ENCODE measurements around the gene CREB3L2. TPM values are rescaled to one million over a fixed set of nuclear protein-coding genes. Genes with fewer than 3 reads are reported as not detected.

Gene CREB3L2
- total and polyA plus RNA-seq, 10 of the 15 experiments (the other 5 are each of a cell fraction or from before 2014, with no cell fraction given) = 6.4 to 67.1 (median 26.2) TPM

DNA sequence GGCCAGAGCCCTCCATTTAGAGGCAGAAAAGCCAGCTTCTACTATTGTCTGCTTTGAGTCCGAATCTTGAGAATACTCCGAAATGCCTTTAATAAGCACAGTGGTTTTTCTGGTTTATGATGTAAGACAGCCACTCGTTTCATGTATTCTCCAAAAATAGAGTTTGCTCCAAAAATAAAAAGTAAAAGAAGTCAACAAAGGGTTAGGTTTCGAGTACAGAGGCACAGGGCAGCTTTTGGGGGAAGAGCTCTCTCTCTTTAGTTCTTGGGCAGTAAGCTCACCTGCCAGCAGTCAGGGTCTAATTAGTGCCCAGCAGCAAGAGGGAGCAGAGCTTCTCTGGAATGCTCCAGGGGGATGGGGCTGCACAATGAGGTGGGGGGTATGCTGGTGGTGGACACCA is 20.2 kb downstream of the CREB3L2 start (continued):
- TF ChIP-seq RCOR1 (conservative IDR thresholded peaks at IDR 0.05; ENCODE audit: low read depth, low read length) (no peak), RUNX3 (IDR thresholded peaks at IDR 0.05; ENCODE audit: low read length) (no peak), ZNF217 (IDR thresholded peaks at IDR 0.05) (peak; percentile 79), EP300 (IDR thresholded peaks at IDR 0.05; ENCODE audit: borderline replicate concordance in 1 of 2, control insufficient read depth in 1 of 2, low read depth in 2 of 2, low read length in 2 of 2) (peak; percentile 61 to 96), SIX5 (IDR thresholded peaks at IDR 0.05; ENCODE audit: low read depth, low read length, severe bottlenecking) (no peak), BCL11A (IDR thresholded peaks at IDR 0.05; ENCODE audit: low read depth, low read length) (peak; percentile 90), SPI1 (IDR thresholded peaks at IDR 0.05; ENCODE audit: borderline replicate concordance, insufficient read depth, low read depth, low read length) (no peak), SUPT20H (IDR thresholded peaks at IDR 0.05; ENCODE audit: borderline replicate concordance, control insufficient read depth, low read depth, low read length) (no peak), E2F4 (IDR thresholded peaks at IDR 0.05; ENCODE audit: low read depth, low read length) (no peak), KLF5 (IDR thresholded peaks at IDR 0.05; ENCODE audit: partially characterized antibody) (peak; percentile 74), ZBED1 (IDR thresholded peaks at IDR 0.05; ENCODE audit: borderline replicate concordance) (peak; percentile 96), DPF2 (IDR thresholded peaks at IDR 0.05) (0 out of 2 replicates have a peak, but pooled peaks have one; percentile 36)
- TF ChIP-seq, protein P1, sequence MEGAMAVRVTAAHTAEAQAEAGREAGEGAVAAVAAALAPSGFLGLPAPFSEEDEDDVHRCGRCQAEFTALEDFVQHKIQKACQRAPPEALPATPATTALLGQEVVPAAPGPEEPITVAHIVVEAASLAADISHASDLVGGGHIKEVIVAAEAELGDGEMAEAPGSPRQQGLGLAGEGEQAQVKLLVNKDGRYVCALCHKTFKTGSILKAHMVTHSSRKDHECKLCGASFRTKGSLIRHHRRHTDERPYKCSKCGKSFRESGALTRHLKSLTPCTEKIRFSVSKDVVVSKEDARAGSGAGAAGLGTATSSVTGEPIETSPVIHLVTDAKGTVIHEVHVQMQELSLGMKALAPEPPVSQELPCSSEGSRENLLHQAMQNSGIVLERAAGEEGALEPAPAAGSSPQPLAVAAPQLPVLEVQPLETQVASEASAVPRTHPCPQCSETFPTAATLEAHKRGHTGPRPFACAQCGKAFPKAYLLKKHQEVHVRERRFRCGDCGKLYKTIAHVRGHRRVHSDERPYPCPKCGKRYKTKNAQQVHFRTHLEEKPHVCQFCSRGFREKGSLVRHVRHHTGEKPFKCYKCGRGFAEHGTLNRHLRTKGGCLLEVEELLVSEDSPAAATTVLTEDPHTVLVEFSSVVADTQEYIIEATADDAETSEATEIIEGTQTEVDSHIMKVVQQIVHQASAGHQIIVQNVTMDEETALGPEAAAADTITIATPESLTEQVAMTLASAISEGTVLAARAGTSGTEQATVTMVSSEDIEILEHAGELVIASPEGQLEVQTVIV (IDR thresholded peaks at IDR 0.05; ENCODE audit: borderline replicate concordance, partially characterized antibody) = no peak
- TF ChIP-seq, protein P2, sequence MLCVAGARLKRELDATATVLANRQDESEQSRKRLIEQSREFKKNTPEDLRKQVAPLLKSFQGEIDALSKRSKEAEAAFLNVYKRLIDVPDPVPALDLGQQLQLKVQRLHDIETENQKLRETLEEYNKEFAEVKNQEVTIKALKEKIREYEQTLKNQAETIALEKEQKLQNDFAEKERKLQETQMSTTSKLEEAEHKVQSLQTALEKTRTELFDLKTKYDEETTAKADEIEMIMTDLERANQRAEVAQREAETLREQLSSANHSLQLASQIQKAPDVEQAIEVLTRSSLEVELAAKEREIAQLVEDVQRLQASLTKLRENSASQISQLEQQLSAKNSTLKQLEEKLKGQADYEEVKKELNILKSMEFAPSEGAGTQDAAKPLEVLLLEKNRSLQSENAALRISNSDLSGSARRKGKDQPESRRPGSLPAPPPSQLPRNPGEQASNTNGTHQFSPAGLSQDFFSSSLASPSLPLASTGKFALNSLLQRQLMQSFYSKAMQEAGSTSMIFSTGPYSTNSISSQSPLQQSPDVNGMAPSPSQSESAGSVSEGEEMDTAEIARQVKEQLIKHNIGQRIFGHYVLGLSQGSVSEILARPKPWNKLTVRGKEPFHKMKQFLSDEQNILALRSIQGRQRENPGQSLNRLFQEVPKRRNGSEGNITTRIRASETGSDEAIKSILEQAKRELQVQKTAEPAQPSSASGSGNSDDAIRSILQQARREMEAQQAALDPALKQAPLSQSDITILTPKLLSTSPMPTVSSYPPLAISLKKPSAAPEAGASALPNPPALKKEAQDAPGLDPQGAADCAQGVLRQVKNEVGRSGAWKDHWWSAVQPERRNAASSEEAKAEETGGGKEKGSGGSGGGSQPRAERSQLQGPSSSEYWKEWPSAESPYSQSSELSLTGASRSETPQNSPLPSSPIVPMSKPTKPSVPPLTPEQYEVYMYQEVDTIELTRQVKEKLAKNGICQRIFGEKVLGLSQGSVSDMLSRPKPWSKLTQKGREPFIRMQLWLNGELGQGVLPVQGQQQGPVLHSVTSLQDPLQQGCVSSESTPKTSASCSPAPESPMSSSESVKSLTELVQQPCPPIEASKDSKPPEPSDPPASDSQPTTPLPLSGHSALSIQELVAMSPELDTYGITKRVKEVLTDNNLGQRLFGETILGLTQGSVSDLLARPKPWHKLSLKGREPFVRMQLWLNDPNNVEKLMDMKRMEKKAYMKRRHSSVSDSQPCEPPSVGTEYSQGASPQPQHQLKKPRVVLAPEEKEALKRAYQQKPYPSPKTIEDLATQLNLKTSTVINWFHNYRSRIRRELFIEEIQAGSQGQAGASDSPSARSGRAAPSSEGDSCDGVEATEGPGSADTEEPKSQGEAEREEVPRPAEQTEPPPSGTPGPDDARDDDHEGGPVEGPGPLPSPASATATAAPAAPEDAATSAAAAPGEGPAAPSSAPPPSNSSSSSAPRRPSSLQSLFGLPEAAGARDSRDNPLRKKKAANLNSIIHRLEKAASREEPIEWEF (IDR thresholded peaks at IDR 0.05; ENCODE audit: insufficient replicate concordance, low read depth, low read length) = no peak
- TF ChIP-seq, protein P3, sequence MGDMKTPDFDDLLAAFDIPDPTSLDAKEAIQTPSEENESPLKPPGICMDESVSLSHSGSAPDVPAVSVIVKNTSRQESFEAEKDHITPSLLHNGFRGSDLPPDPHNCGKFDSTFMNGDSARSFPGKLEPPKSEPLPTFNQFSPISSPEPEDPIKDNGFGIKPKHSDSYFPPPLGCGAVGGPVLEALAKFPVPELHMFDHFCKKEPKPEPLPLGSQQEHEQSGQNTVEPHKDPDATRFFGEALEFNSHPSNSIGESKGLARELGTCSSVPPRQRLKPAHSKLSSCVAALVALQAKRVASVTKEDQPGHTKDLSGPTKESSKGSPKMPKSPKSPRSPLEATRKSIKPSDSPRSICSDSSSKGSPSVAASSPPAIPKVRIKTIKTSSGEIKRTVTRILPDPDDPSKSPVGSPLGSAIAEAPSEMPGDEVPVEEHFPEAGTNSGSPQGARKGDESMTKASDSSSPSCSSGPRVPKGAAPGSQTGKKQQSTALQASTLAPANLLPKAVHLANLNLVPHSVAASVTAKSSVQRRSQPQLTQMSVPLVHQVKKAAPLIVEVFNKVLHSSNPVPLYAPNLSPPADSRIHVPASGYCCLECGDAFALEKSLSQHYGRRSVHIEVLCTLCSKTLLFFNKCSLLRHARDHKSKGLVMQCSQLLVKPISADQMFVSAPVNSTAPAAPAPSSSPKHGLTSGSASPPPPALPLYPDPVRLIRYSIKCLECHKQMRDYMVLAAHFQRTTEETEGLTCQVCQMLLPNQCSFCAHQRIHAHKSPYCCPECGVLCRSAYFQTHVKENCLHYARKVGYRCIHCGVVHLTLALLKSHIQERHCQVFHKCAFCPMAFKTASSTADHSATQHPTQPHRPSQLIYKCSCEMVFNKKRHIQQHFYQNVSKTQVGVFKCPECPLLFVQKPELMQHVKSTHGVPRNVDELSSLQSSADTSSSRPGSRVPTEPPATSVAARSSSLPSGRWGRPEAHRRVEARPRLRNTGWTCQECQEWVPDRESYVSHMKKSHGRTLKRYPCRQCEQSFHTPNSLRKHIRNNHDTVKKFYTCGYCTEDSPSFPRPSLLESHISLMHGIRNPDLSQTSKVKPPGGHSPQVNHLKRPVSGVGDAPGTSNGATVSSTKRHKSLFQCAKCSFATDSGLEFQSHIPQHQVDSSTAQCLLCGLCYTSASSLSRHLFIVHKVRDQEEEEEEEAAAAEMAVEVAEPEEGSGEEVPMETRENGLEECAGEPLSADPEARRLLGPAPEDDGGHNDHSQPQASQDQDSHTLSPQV (IDR thresholded peaks at IDR 0.05) = no peak

All from GM12878 (cell line).